Endothelial cell of umbilical vein (primary cell): ENCODE measurements around the gene ABCA1. TPM values are rescaled to one million over a fixed set of nuclear protein-coding genes. Genes with fewer than 3 reads are reported as not detected.

Source experiments
- BruUV-seq: library from RNA; stranded (reverse); fragments of 400-500 nt; replicated peaks from 2 replicates; lab custom pipeline; 2021; lab: Mats Ljungman, UMichigan
- CTCF ChIA-PET: fragments of 300-600, 350-600 bp; sonication (Branson Sonifier 250); formaldehyde crosslinking; loops from one replicate; lab custom pipeline; 2021; ENCODE audit warnings: antibody characterized with exemption, inconsistent platforms; lab: Charles Lee
- POLR2A ChIA-PET: fragments of 300-600, 350-600 bp; sonication (Branson Sonifier 250); formaldehyde crosslinking; loops from one replicate; lab custom pipeline; 2021; ENCODE audit warnings: antibody characterized with exemption, inconsistent platforms; lab: Charles Lee
- DNase-seq: peaks from one replicate; pipeline ENCODE4 v3.0.0-alpha.2; 2011; ENCODE audit warnings: low read depth, low spot score
- FAIRE-seq: peaks from 2 replicates; lab custom pipeline; 2011; peaks lifted over from hg19 to GRCh38; lab: Jason Lieb, UNC
- H2AFZ ChIP-seq: 2 replicates; pipeline ENCODE4 v1.6.0; 2012; ENCODE audit warnings: low read depth, low read length, control low read depth, inconsistent platforms
- H3K27ac ChIP-seq: 2 replicates; pipeline ENCODE4 v1.5.1; 2011; ENCODE audit warnings: low read depth, mild to moderate bottlenecking, control low read depth, low read length, moderate library complexity; ENCODE audit not compliant: insufficient read depth
- H3K27me3 ChIP-seq, 2 experiments: 2 replicates each; pipeline versions ENCODE4 v1.6.0 to v1.6.1; 2011; ENCODE audit warnings: low read length in 2 of 2, mixed read lengths in 1 of 2; ENCODE audit not compliant: control insufficient read depth in 2 of 2, insufficient read depth in 2 of 2
- H3K36me3 ChIP-seq, 2 experiments: 2 replicates in 1 of 2; 3 replicates in 1 of 2; pipeline ENCODE4 v1.5.1; 2011; ENCODE audit warnings: low read length in 2 of 2, mild to moderate bottlenecking in 1 of 2, moderate library complexity in 1 of 2; ENCODE audit not compliant: control insufficient read depth in 2 of 2, insufficient read depth in 2 of 2; ENCODE audit errors: extremely low read depth in 1 of 2
- H3K4me1 ChIP-seq: 3 replicates; pipeline ENCODE4 v1.5.1; 2011; ENCODE audit warnings: mild to moderate bottlenecking, low read length; ENCODE audit not compliant: control insufficient read depth, insufficient read depth; ENCODE audit errors: extremely low read depth
- H3K4me2 ChIP-seq: 2 replicates; pipeline ENCODE4 v1.6.1; 2011; ENCODE audit warnings: low read length, control low read depth, mixed read lengths; ENCODE audit not compliant: insufficient read depth
- H3K4me3 ChIP-seq, 3 experiments: fragments of 200-600 bp in 1 of 3; sonication (generic), shearing (Covaris generic) in 1 of 3; replicated peaks in 1 of 3; 2 replicates each; pipeline ENCODE4 v1.5.1; 2011 to 2016; ENCODE audit warnings: control low read depth in 3 of 3, low read length in 3 of 3, mild to moderate bottlenecking in 2 of 3, inconsistent platforms in 1 of 3, low read depth in 1 of 3, moderate library complexity in 1 of 3; ENCODE audit not compliant: insufficient read depth in 1 of 3
- H3K79me2 ChIP-seq: 2 replicates; pipeline ENCODE4 v1.6.0; 2012; ENCODE audit warnings: low read length, inconsistent platforms; ENCODE audit not compliant: control insufficient read depth, insufficient read depth
- H3K9ac ChIP-seq: replicated peaks from 2 replicates; pipeline ENCODE3; 2011; ENCODE audit warnings: low read length, control low read depth; ENCODE audit not compliant: insufficient read depth; ENCODE audit errors: extremely low read depth
- H3K9me1 ChIP-seq: replicated peaks from 3 replicates; pipeline ENCODE4 v1.6.0; 2011; ENCODE audit warnings: mild to moderate bottlenecking, low read length; ENCODE audit not compliant: control insufficient read depth, insufficient read depth; ENCODE audit errors: extremely low read depth
- H3K9me3 ChIP-seq: replicated peaks from 2 replicates; pipeline ENCODE4 v1.5.1; 2012; ENCODE audit warnings: low read length, inconsistent platforms; ENCODE audit not compliant: control insufficient read depth, insufficient read depth
- H4K20me1 ChIP-seq: replicated peaks from 2 replicates; pipeline ENCODE3; 2011; ENCODE audit warnings: mild to moderate bottlenecking, low read length; ENCODE audit not compliant: control insufficient read depth, insufficient read depth; ENCODE audit errors: extremely low read depth
- FOS ChIP-seq: IDR thresholded peaks from 2 replicates; pipeline ENCODE4 v1.6.1; 2011; ENCODE audit warnings: mild to moderate bottlenecking, low read length, moderate library complexity, borderline replicate concordance; ENCODE audit not compliant: insufficient read depth
- dilution Hi-C: fragments of 300-500 bp; cut with MboI; formaldehyde crosslinking; loops from one replicate; pipeline ENCODE4 v1.15.0; 2019; ENCODE audit warnings: low sequenced_read_pairs; ENCODE audit not compliant: extremely low pct_ligation_motif_present
- intact Hi-C: fragments of 100-400 bp; cut with micrococcal nuclease; formaldehyde crosslinking; loops from one replicate; pipeline ENCODE4 v1.10.0; 2022
- polyA plus RNA-seq, 4 experiments: library from polyadenylated mRNA; depleted of rRNA in 3 of 4; stranded (reverse) in 3 of 4; unstranded in 1 of 4; fragments of >200 nt; gene quantifications; 2 replicates each; pipeline versions ENCODE4 v1.2.1 to v1.2.3, GENCODE V29; 2011 to 2012; ENCODE audit warnings: missing spikeins in 1 of 4
- total RNA-seq: library from RNA; stranded (reverse); gene quantifications from 2 replicates; pipeline ENCODE4 v1.2.3, GENCODE V29; 2021

The ABCA1 gene
- total and polyA plus RNA-seq, 2 donors (not counting 3 experiments of a cell fraction or from before 2014, with no cell fraction given): 2.4 to 9.8 TPM

- no peak overlapping the region for H3K4me3 ChIP-seq
- no peaks in the 10 kb centered on the region for H3K79me2 ChIP-seq
- H3K9me1 ChIP-seq: no peaks in the 10 kb centered on the region
- dilution Hi-C loops (no loop called here), intact Hi-C loops (no loop called here)
- FAIRE-seq: no peak
- no TSS peak for BruUV-seq
- no peak overlapping the region for H3K4me2 ChIP-seq
- H4K20me1 ChIP-seq: no peaks in the 10 kb centered on the region
- POLR2A ChIA-PET: no interaction called here
- no peaks in the 10 kb centered on the region for H3K36me3 ChIP-seq
- no peaks in the 10 kb centered on the region for H3K9me3 ChIP-seq
- no peak for TF ChIP-seq FOS
- no peaks in the 10 kb centered on the region for H3K27me3 ChIP-seq
- H2AFZ ChIP-seq: peak overlapping the region; percentile 41
- no peak for DNase-seq
- H3K27ac ChIP-seq: no peak overlapping the region
- H3K4me1 ChIP-seq: peaks cover 3% of the 10 kb centered on the region
- no peak overlapping the region for H3K9ac ChIP-seq
- CTCF ChIA-PET: interaction anchor here (1.1 kb wide), 1 partner anchor 9 kb away, joined by 4 read pairs; the partner anchor contains the start of gene NIPSNAP3A
Observed at GRCh38 chr9:104738452-104738851, 189.5 kb downstream of the ABCA1 start.

Other genes with a start within 250 kb of the ABCA1 start
- gene OR13D1, start 233.6 kb downstream of the ABCA1 start, total RNA-seq: not detected in 2 replicates
- not detected in 2 replicates for gene OR13D1, start 233.6 kb downstream of the ABCA1 start, polyA plus RNA-seq
- gene NIPSNAP3A, start 180.5 kb downstream of the ABCA1 start, total RNA-seq: 27.2 and 27.8 TPM in 2 replicates
- 23.1 and 27.2 TPM in 2 replicates for gene NIPSNAP3A, start 180.5 kb downstream of the ABCA1 start, polyA plus RNA-seq
- gene NIPSNAP3B, start 164.0 kb downstream of the ABCA1 start, total RNA-seq: 1.1 TPM in 2 replicates
- gene NIPSNAP3B, start 164.0 kb downstream of the ABCA1 start, polyA plus RNA-seq: 0.24 and 0.40 TPM in 2 replicates